ENCODE results near the gene LZTR1. TPM values are rescaled to one million over a fixed set of nuclear protein-coding genes. Genes with fewer than 3 reads are reported as not detected.
A peak's percentile ranks its signal among the peaks of the same experiment; 100 is the strongest.

The LZTR1 gene
- total RNA-seq, 1 experiment from 2014 or later: 41.0 TPM

DNA sequence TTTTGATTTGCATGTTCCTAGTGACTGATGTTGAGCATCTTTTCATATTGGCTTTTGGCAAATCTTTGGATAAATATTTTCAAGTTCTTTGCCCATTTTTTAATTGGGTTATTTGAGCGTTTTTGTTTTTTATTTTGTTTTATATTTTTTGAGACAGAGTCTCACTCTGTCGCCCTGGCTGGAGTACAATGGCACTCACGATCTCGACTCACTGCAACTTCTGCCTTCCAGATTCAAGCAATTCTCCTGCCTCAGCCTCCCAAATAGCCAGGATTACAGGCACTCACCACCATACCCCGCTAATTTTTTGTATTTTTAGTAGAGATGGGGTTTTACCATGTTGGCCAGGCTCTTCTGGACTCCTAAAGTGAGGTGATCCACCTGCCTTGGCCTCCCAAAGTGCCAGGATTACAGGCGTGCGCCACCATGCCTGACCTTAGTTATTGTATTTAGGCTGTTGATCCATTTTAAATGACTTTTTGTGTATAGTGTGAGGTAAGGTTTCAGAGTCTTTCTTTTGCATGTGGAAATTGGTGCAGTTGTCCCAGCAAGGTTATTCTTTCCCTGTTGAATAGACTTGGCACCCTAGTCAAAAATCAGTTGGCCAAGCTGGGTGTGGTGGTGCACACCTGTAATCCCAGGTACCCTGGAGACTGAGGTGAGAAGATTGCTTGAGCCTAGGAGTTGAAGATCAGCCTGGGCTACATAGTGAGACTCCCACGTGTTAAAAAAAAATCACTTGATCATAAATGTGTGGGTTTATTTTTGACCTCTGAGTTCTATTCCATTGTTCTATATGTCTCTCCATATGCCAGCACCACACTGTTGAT is 38.8 kb upstream of the LZTR1 start:
- H3K9me3 ChIP-seq (ENCODE audit: low read length): no peaks in the 10 kb centered on the region
- POLR2A ChIA-PET (ENCODE audit: unreplicated experiment): no interaction called here
- intact Hi-C loops (cut with micrococcal nuclease): no loop called here

DNA sequence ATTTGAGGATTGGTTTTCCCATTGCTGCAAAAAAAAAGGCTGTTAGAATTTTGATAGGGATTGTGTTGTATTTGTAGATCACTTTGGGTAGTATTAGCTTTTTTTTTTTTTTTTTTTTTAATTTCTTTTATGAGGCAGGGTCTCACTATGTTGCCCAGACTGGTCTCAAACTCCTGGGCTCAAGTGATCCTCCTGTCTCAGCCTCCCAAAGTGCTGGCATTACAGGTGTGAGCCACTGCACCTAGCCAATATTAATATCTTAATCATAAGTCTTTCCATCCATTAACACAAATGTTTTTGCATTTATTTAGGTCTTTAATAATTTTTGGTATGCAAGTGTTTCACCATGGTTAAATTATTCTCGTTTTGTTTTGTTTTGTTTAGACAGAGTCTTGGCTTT is 38.1 kb upstream of the LZTR1 start:
- no peak overlapping the region for H3K4me2 ChIP-seq (ENCODE audit: low read length)
- no peak overlapping the region for H3K4me3 ChIP-seq (ENCODE audit: low read length)
- H3K27me3 ChIP-seq (ENCODE audit: low read length): no peaks in the 10 kb centered on the region
- no TSS peak for BruUV-seq (replicated peaks)
- TF ChIP-seq EZH2phosphoT487 (IDR thresholded peaks at IDR 0.05; ENCODE audit: borderline replicate concordance, low read length): no peak
- TF ChIP-seq, protein P1, sequence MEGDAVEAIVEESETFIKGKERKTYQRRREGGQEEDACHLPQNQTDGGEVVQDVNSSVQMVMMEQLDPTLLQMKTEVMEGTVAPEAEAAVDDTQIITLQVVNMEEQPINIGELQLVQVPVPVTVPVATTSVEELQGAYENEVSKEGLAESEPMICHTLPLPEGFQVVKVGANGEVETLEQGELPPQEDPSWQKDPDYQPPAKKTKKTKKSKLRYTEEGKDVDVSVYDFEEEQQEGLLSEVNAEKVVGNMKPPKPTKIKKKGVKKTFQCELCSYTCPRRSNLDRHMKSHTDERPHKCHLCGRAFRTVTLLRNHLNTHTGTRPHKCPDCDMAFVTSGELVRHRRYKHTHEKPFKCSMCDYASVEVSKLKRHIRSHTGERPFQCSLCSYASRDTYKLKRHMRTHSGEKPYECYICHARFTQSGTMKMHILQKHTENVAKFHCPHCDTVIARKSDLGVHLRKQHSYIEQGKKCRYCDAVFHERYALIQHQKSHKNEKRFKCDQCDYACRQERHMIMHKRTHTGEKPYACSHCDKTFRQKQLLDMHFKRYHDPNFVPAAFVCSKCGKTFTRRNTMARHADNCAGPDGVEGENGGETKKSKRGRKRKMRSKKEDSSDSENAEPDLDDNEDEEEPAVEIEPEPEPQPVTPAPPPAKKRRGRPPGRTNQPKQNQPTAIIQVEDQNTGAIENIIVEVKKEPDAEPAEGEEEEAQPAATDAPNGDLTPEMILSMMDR (conservative IDR thresholded peaks at IDR 0.05; ENCODE audit: low read depth, low read length): no peak
- TF ChIP-seq EZH2 (IDR thresholded peaks at IDR 0.05; ENCODE audit: low read length, unreplicated experiment): no peak
- H3K9me3 ChIP-seq (ENCODE audit: low read length): no peaks in the 10 kb centered on the region
- H3K79me2 ChIP-seq (ENCODE audit: low read length): peaks cover 98% of the 10 kb centered on the region
- H2AFZ ChIP-seq (ENCODE audit: low read length): no peak overlapping the region
- H3K4me1 ChIP-seq (ENCODE audit: insufficient read depth, low read length): peaks cover 13% of the 10 kb centered on the region; the same call in 1 of the 2 replicates
- no peak for DNase-seq
- H4K20me1 ChIP-seq (ENCODE audit: low read length): peaks cover 61% of the 10 kb centered on the region
- CTCF ChIA-PET: no interaction called here
- H3K27ac ChIP-seq (ENCODE audit: low read length): no peak overlapping the region
- POLR2A ChIA-PET (ENCODE audit: unreplicated experiment): no interaction called here
- no peak for ATAC-seq
- no peaks in the 10 kb centered on the region for H3K36me3 ChIP-seq (ENCODE audit: low read depth, low read length)
- H3K9me2 ChIP-seq (replicated peaks; ENCODE audit: low read length): no peaks in the 10 kb centered on the region
- H3K9ac ChIP-seq (ENCODE audit: low read length): no peak overlapping the region
- intact Hi-C loops (cut with micrococcal nuclease): no loop called here
- H3F3A ChIP-seq (ENCODE audit: low read length, unreplicated experiment): no peaks in the 10 kb centered on the region

More for the DNA sequence above, 38.8 kb upstream of the LZTR1 start:
- no peak overlapping the region for H3K4me2 ChIP-seq (ENCODE audit: low read length)
- H3K9me2 ChIP-seq (replicated peaks; ENCODE audit: low read length): no peaks in the 10 kb centered on the region
- ATAC-seq: no peak
- peaks cover 98% of the 10 kb centered on the region for H3K79me2 ChIP-seq (ENCODE audit: low read length)
- H2AFZ ChIP-seq (ENCODE audit: low read length): no peak overlapping the region
- H3K4me3 ChIP-seq (ENCODE audit: low read length): no peak overlapping the region
- no peak overlapping the region for H3K9ac ChIP-seq (ENCODE audit: low read length)
- H3F3A ChIP-seq (ENCODE audit: low read length, unreplicated experiment): no peaks in the 10 kb centered on the region
- peaks cover 13% of the 10 kb centered on the region; the same call in 1 of the 2 replicates for H3K4me1 ChIP-seq (ENCODE audit: insufficient read depth, low read length)
- TF ChIP-seq, protein P1 (conservative IDR thresholded peaks at IDR 0.05; ENCODE audit: low read depth, low read length): no peak
- no peak for TF ChIP-seq EZH2phosphoT487 (IDR thresholded peaks at IDR 0.05; ENCODE audit: borderline replicate concordance, low read length)
- no peak for TF ChIP-seq EZH2 (IDR thresholded peaks at IDR 0.05; ENCODE audit: low read length, unreplicated experiment)
- CTCF ChIA-PET: no interaction called here
- H3K36me3 ChIP-seq (ENCODE audit: low read depth, low read length): peaks cover 5% of the 10 kb centered on the region; the same call in 1 of the 2 replicates
- DNase-seq: no peak
- H4K20me1 ChIP-seq (ENCODE audit: low read length): peaks cover 63% of the 10 kb centered on the region
- no peak overlapping the region for H3K27ac ChIP-seq (ENCODE audit: low read length)
- no peaks in the 10 kb centered on the region for H3K27me3 ChIP-seq (ENCODE audit: low read length)
- no TSS peak for BruUV-seq (replicated peaks)

DNA sequence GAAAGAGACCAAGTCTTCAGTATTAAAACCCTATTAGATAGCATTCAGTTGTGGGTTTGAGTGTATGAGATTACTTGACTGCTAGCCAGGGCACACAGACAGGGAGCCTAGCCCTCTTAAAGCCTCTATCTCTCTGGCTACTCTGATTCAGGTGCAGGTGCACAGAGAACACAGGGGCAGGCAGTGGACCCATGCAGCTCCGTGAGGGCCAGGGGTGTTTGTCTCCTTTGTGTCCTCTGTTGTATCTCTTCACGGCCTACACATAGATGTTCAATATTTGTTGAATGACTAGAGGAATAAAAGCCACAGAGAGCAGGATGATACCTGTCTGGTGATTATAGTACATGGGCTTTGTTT is 36.5 kb upstream of the LZTR1 start:
- H3K4me1 ChIP-seq (ENCODE audit: insufficient read depth, low read length): peaks cover 13% of the 10 kb centered on the region; the same call in 1 of the 2 replicates
- intact Hi-C loops (cut with micrococcal nuclease): no loop called here
- ATAC-seq: peak; percentile 33; the same call in 1 of the 2 replicates

More for the DNA sequence above, 36.5 kb upstream of the LZTR1 start:
- ChIA-PET POLR2A (ENCODE audit: unreplicated experiment) (no interaction called here), CTCF (no interaction called here)
- H3K9ac ChIP-seq (ENCODE audit: low read length): no peak overlapping the region
- no peak for DNase-seq
- no peak overlapping the region for H3K4me3 ChIP-seq (ENCODE audit: low read length)
- 0 out of 2 replicates have a peak overlapping the region, but pooled peaks have one; percentile 7 for H3K4me2 ChIP-seq (ENCODE audit: low read length)
- no peaks in the 10 kb centered on the region for H3K27me3 ChIP-seq (ENCODE audit: low read length)
- TF ChIP-seq, protein P1 (conservative IDR thresholded peaks at IDR 0.05; ENCODE audit: low read depth, low read length): no peak
- no peak for TF ChIP-seq EZH2 (IDR thresholded peaks at IDR 0.05; ENCODE audit: low read length, unreplicated experiment)
- TF ChIP-seq EZH2phosphoT487 (IDR thresholded peaks at IDR 0.05; ENCODE audit: borderline replicate concordance, low read length): no peak
- H3K79me2 ChIP-seq (ENCODE audit: low read length): peaks cover 98% of the 10 kb centered on the region
- no peaks in the 10 kb centered on the region for H3K9me2 ChIP-seq (replicated peaks; ENCODE audit: low read length)
- peaks cover 56% of the 10 kb centered on the region for H4K20me1 ChIP-seq (ENCODE audit: low read length)
- no peak overlapping the region for H2AFZ ChIP-seq (ENCODE audit: low read length)
- H3F3A ChIP-seq (ENCODE audit: low read length, unreplicated experiment): no peaks in the 10 kb centered on the region
- no TSS peak for BruUV-seq (replicated peaks)
- H3K27ac ChIP-seq (ENCODE audit: low read length): no peak overlapping the region
- H3K9me3 ChIP-seq (ENCODE audit: low read length): no peaks in the 10 kb centered on the region
- H3K36me3 ChIP-seq (ENCODE audit: low read depth, low read length): peaks cover 11% of the 10 kb centered on the region; the same call in 1 of the 2 replicates

Data from PC-3 (cell line).